ENCODE data around the gene MRPL54.
"Not testable (repeated sequence)": the region's sequence is repeated elsewhere in the genome, so short reads cannot be mapped to it uniquely, and the experiment has no call there.

The MRPL54 gene

DNA sequence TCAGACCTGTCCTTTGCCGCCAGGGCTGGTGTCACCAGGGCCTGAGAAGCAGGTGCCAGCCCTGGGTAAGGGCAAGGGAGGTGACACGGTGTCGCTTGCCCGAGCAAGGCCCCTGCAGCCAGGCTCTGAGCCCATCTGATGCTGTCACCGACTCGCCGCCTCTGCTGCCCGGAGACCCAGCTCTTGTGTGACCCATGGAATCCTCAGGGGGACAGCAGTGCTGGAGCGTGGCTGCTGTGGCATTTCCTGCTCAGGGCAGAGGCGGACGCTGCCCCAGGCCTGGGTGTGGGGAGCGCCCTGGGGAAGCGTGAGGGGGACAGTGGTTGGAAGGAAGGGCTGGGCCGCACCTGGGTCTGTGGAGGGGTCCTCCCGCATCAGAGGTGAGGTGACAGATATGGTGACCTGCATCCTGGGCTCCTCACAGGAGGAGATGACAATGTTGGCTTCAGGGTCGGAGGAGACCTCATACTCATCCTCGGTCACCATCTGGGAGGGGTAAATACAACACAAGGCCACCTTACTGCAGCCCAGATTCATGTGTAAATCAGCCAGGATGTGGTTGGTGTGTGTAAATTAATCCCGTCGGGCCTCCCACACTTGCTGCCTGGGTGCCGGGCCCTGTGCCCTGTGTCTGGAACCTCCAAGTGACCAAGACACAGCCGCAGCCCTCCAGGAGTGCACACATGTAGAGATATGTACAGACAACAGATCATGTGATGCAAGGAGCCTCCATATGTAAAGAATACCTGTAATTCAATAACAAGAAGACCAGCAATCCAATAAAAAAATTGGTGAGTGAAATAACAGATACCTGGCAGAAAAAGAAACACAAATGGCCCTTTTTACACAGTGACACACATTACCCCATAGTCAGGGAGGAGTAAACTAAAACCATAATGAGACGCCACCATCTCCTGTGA, 51.3 kb downstream of the MRPL54 start:
- in situ Hi-C loops (cut with HindIII; ENCODE audit: low pct_ligation_motif_present, low sequenced_read_pairs) = no loop called here
- no peak for DNase-seq
- Histone ChIP-seq H3K36me3 (replicated peaks) (no peaks in the 10 kb centered on the region), H3K27me3 (replicated peaks) (no peaks in the 10 kb centered on the region), H3K27ac (no peak overlapping the region), H3K4me3 (ENCODE audit: low read depth, low read length) (no peak overlapping the region)
- TF ChIP-seq, protein P1, sequence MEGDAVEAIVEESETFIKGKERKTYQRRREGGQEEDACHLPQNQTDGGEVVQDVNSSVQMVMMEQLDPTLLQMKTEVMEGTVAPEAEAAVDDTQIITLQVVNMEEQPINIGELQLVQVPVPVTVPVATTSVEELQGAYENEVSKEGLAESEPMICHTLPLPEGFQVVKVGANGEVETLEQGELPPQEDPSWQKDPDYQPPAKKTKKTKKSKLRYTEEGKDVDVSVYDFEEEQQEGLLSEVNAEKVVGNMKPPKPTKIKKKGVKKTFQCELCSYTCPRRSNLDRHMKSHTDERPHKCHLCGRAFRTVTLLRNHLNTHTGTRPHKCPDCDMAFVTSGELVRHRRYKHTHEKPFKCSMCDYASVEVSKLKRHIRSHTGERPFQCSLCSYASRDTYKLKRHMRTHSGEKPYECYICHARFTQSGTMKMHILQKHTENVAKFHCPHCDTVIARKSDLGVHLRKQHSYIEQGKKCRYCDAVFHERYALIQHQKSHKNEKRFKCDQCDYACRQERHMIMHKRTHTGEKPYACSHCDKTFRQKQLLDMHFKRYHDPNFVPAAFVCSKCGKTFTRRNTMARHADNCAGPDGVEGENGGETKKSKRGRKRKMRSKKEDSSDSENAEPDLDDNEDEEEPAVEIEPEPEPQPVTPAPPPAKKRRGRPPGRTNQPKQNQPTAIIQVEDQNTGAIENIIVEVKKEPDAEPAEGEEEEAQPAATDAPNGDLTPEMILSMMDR (IDR thresholded peaks at IDR 0.05; ENCODE audit: low read depth, low read length, missing control alignments) = no peak

DNA sequence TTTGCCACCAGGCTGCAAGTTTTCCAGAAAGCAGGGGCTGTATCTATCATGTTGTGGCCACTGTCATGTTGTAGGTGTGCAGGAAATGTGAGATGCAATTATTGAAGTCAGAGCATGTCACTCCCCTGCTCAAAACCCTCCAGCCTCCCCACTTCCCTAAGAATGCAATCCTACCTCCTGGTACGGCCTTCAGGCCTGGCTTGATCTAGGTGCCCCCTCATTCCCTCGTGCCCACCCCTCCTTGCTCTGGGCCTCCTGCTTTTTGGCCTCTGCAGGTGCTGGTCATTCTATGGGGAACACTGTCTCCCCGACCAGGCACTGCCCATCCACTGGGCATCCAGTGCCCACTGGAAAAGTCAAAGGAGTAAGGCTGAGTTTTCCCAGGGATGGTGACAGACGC, 52.2 kb downstream of the MRPL54 start:
- TF ChIP-seq, protein P1 (IDR thresholded peaks at IDR 0.05; ENCODE audit: low read depth, low read length, missing control alignments) = no peak
- no peak for DNase-seq
- Histone ChIP-seq H3K27ac (no peak overlapping the region), H3K4me3 (ENCODE audit: low read depth, low read length) (no peak overlapping the region), H3K27me3 (replicated peaks) (no peaks in the 10 kb centered on the region), H3K36me3 (replicated peaks) (no peaks in the 10 kb centered on the region)
- in situ Hi-C loops (cut with HindIII; ENCODE audit: low pct_ligation_motif_present, low sequenced_read_pairs) = no loop called here

DNA sequence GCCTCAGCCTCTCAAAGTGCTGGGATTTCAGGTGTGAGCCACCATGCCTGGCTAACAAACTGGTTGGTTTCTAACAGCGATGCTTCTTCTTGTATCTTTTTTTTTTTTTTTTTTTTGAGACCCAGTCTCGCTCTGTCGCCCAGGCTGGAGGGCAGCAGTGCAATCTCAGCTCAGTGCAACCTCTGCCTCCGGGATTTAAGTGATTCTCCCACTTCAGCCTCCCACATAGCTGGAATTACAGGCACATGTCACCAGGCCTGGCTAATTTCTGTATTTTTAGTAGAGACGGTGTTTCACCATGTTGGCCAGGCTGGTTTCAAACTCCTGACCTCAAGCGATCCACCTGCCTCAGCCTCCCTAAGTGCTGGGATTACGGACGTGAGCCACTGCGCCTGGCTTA, 53.7 kb downstream of the MRPL54 start:
- H3K27me3 ChIP-seq (replicated peaks); H3K27ac ChIP-seq; H3K4me3 ChIP-seq (ENCODE audit: low read depth, low read length); DNase-seq; in situ Hi-C loops (cut with HindIII; ENCODE audit: low pct_ligation_motif_present, low sequenced_read_pairs); H3K36me3 ChIP-seq (replicated peaks): not testable (repeated sequence)

DNA sequence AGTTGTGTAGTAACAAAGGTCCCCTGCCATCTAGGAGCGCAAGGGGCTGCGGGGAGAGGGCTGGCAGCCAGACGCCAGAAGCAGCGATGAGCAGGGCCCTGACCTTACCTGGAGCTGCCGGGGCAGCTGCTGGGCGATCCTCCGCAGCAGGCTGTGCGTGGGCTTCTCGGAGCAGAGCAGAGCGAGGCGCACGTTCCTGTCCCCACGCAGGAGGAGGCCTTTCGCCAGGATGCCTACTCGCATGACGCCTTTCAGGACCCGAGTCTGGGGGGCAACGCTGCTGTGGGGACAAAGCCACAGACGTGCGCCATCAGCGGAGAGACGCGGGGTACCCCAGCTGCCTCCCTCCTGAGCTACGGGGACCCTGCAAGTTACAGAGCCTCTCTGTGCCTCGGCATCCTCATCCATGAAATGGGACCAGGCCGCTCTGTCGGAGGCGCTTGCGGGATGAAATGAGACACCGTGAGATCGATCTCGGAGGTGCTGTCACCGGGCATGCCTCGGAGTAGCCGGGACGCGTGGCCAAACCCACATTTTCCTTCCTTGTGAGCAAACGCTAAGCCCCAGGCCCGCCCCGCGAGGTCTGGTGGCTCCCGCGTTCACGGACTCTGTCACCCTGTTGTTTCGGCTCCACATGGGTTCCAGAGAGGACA, 54.2 kb downstream of the MRPL54 start:
- Histone ChIP-seq H3K4me3 (ENCODE audit: low read depth, low read length) (no peak overlapping the region), H3K27ac (no peak overlapping the region), H3K27me3 (replicated peaks) (no peaks in the 10 kb centered on the region), H3K36me3 (replicated peaks) (no peaks in the 10 kb centered on the region)
- in situ Hi-C loops (cut with HindIII; ENCODE audit: low pct_ligation_motif_present, low sequenced_read_pairs) = no loop called here
- no peak for DNase-seq
- TF ChIP-seq, protein P1 (IDR thresholded peaks at IDR 0.05; ENCODE audit: low read depth, low read length, missing control alignments) = no peak

Data from brain microvascular endothelial cell (primary cell).